HT1080 (cell line): Measurements from ENCODE around the gene PCCA. TPM values are rescaled to one million over a fixed set of nuclear protein-coding genes. Genes with fewer than 3 reads are reported as not detected.
A peak's percentile ranks its signal among the peaks of the same experiment; 100 is the strongest.

Experiments
- DNase-seq: peaks from one replicate; pipeline ENCODE4 v3.0.0-alpha.2; 2015; ENCODE audit warnings: low read depth
- total RNA-seq: library from RNA; depleted of rRNA; stranded (reverse); fragments of >200 nt; shearing (Covaris generic); gene quantifications from 2 replicates; pipeline ENCODE4 v1.2.3, GENCODE V29; 2014

PCCA gene
- total RNA-seq, 1 experiment from 2014 or later = 17.0 TPM

GRCh38 chr13:100399455-100399854 lies 310.6 kb downstream of the PCCA start:
- DNase-seq = no peak

- DNase-seq = no peak
Measured at GRCh38 chr13:100403675-100404074, 314.8 kb downstream of the PCCA start.

DNA sequence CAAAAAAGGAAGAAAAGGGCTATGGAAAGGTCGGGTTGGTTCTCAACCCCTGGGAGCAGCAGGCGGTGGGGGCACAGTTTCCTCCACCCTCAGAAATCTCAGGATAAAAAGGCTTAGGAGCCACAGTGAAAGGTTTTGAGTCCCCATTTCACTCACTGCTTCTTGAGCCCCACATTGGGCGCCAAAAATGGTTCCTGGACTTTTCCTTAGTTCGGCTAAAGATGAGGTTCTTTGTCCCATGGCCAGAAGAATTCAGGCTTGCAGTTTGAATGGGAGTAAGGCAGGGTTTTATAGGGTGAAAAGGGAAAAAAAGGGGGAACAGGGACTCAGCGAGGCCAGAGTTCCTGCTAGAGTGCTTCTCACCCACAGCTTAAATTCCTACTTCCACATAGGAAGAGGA lies 320.2 kb downstream of the PCCA start:
- DNase-seq = no peak

GRCh38 chr13:100423375-100423774 lies 334.5 kb downstream of the PCCA start:
- DNase-seq = peak; percentile 32

DNA sequence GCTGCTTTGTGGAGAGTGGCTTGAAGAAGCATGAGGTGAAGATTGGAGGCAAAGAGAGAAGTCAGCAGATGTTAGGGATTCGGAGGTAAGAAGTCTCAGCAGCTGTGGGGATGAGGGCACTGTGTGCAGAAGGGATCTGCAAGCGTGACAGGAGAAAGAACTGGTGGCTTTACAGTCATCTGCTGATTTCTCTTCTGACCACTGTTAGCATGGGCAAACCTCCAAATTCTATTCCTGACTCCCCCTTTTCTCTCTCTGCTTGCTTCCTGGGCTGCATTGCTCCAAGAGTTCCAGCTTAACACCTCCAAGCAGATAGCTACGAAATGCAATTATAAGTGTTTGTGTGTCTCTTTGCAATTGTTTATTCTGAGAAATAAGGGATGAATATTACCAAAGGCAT lies 340.1 kb downstream of the PCCA start:
- DNase-seq = peak; percentile 10

- DNase-seq = no peak
Measured at GRCh38 chr13:100432611-100433010, 343.7 kb downstream of the PCCA start.

- no peak for DNase-seq
Measured at GRCh38 chr13:100433475-100433874, 344.6 kb downstream of the PCCA start.

GRCh38 chr13:100434010-100434763 lies 345.3 kb downstream of the PCCA start:
- peak; percentile 92 for DNase-seq

DNA sequence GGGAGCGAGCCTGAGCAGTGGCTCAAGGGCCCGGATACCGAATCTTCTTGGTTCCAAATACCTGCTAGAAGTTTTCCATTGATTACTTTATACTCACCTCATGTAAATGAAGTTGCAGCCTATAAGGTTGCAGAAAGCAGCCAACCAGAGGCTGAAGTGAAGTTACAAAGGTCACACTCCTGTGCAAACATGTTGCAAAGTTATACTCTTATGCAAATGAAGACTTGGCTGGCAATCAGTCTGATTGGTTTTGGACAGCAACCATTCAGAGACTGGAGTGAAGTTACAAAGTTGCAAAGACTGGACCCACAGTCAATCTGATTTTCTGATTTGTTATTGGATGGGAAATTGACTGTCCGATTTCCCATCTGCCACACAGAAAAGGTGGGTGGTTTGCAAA lies 347.2 kb downstream of the PCCA start:
- DNase-seq = no peak

DNA sequence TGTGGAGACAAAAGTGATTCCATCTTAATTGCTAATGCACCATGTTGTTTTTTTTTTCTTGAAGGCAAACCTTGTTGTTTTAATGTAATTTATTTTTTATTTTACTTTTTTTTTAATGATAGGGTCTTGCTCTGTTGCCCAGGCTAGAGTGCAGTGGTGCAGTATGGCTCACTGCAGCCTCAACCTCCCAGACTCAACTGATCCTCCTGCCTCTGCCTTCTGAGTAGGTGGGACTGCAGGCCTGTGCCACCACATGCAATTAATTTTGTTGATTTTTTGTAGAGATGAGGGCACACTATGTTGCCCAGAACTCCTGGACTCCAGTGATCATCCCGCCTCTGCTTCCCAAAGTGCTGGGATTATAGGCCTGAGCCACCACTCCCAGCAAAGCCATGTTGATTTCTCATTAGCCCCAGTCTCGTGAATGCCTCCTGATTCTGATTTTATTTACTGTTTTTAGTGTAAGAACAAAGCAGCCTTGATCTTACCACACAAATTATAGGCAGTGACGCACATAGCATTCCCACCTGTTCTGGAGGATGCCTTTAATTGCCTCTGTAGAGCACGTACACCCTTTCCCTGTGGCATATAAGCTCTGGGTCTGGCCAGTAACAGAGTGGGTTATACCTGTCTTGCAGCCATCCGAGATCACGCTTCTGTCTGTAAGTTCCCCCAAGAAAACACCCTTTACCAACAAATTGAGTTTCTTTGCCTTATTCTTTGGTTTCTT lies 349.3 kb downstream of the PCCA start:
- DNase-seq = no peak

DNA sequence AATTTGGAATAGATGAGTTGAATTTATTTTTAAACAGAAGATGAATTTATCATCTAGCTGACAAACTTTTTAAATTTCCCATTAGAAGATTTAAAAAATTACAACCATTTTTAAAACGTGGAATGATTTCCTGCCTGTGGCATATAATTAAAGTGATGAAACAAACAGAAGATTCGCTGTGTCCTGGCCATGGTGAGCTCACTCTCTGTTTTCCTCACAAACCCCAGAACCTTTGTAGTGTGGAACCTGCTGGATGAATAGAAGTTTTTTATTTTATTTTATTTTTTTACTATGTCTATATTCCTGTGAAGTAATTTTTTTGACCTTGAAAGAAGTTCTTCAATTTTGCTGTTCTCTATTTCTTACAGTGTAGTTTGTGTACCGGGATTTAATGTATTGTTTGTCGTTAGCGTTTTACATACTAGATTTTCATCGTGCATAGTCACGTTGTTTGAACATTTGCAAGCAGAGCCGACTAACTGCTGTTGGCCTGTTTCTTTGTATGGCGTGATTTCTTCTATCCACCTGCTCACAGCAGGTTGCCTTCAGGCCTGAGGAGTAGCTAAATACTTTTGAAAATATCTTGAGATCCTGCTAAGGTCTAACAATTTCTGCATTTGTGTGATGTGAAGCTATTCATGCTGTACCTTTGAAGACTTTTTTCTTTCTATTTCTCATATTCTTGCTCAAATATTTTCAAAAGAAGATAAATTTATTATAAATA lies 350.5 kb downstream of the PCCA start:
- no peak for DNase-seq

- peak; percentile 53 for DNase-seq
Measured at GRCh38 chr13:100440751-100441425, 352.0 kb downstream of the PCCA start.

DNA sequence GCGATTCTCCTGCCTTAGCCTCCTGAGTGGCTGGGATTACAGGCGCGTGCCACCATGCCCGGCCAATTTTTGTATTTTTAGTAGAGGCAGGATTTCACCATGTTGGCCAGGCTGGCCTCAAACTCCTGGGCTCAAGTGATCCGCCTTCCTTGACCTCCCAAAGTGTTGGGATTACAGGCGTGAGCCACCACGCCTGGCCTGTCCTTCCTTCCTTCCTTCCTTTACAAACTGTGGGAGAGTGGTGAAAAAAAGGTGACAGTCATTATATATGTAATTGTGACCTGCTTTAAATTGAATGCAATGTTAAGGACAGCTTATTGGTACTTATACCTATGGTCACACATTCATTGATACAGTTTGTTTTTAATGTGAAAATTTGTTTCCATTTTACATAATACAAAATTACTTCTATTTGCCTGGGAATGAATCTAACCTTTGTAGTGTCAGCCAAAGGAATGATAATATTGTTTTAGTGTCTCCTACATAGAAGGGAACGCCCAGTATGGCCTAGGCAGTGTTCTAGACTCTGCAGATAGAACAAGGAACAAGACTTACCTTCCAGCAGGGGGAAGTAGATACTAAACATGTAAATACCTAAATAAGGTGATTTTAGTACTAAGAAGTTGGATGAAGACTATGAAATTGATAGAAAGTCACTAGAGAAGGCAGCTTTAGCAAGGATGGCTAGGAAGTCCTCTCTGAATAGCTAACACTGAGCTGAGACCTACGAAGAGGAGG lies 353.4 kb downstream of the PCCA start:
- DNase-seq = no peak

DNA sequence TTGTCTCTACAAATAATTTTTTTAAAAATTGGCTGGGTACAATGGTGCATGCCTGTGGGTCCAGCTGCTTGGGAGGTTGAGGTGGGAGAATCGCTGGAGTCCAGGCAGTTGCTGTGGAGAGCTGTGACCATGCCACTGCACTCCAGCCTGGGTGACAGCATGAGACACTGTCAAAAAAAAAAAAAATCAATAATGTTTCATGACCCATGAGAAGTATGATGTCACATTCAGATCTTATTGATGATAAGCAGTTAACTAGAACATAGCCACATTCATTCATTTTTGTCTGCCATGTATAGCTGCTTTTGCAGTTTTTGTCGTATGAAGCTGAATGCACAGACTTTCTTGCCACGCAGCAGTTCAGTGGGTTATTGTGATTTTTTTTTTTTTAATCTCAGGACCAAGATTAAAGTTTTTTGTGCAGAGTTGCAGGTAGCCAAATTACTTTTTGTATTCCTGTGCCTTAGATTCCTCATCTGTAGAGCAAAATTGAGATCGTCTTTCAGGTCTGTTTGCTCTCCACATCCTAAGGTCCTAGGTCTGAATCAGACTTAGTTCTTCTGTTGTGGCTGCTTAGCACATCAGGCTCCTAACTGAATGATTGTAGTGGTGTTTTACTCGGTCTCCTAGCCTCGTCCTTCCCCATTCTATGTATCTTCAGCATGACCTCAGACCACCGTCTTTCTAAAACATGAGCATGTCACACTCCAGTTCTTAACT lies 354.5 kb downstream of the PCCA start:
- DNase-seq = no peak

GRCh38 chr13:100443998-100444328 lies 355.1 kb downstream of the PCCA start:
- peak; percentile 52 for DNase-seq

DNA sequence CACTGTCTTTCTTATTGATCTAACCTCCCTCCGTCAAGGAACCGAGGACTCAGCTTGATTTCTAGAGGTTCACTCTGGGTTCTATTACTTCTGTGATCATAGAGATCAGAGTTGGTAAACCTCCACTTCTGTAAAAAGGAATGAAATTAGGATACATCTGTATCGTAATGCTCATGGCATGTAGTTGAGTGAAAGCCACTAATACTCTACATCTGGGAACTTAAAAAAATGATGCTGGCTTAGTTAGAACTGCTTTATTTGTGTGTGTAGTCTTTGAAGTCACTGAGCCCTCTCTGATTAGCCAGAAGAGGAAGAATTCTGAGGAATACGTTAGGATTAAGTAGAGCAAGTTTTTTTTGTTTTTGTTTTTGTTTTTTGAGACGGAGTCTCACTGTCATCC lies 358.9 kb downstream of the PCCA start:
- no peak for DNase-seq

- DNase-seq = no peak
Measured at GRCh38 chr13:100451923-100452322, 363.0 kb downstream of the PCCA start.

GRCh38 chr13:100454876-100455275 lies 366.0 kb downstream of the PCCA start:
- DNase-seq = peak; percentile 85

DNA sequence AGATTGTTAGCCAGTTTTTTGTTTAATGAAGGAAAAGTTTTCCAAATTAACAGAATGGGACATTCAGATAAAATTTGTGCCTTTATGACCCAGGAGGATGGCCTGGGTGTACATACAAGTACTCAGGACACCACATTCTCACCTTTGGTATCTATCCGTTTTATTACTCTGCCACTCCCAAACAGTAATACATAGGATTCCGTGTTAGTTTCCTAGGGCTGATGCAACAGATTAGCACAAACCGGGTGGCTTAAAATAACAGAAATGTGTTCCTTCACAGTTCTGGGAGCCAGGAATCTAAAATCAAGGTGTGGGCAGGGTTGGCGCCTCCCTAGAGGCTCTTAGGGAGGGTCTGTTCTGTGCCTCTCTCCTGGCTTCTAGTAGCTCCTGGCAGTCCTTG lies 369.8 kb downstream of the PCCA start:
- no peak for DNase-seq

DNA sequence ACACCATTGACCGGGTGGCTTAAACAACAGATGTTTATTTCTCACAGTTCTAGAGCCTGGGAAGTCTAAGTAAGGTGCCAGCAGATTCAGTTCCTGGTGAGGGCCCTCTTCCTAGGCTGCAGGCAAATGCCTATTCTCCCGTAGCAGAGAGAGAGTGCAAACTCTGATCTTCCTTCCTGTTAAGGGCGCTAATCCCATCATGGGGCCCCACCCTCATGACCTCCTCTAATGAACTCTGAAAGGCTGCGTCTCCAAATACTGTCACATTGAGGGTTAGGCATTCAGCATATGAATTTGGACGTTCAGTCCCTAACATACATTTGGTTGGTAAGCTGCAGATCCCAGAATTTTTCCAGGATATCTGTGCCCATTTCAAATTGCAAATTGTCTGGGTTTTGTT lies 370.9 kb downstream of the PCCA start:
- DNase-seq = no peak
